HL-60 (cell line): ENCODE results near the gene IBA57.

ENCODE experiments used
- CTCF ChIP-seq: IDR thresholded peaks from one replicate; pipeline ENCODE4 v1.5.1; 2011; ENCODE audit warnings: low read length, control low read depth, inconsistent platforms; ENCODE audit not compliant: insufficient read depth
- GABPA ChIP-seq: IDR thresholded peaks from 2 replicates; pipeline ENCODE4 v1.6.1; 2012; ENCODE audit warnings: low read depth
- POLR2AphosphoS5 ChIP-seq: IDR thresholded peaks from 2 replicates; pipeline ENCODE4 v1.6.1; 2012; ENCODE audit warnings: low read depth
- REST ChIP-seq: IDR thresholded peaks from 2 replicates; pipeline ENCODE4 v1.6.1; 2012; ENCODE audit warnings: low read depth; ENCODE audit not compliant: insufficient replicate concordance
- SPI1 ChIP-seq: IDR thresholded peaks from 2 replicates; pipeline ENCODE4 v1.6.1; 2012; ENCODE audit warnings: low read depth, mild to moderate bottlenecking, borderline replicate concordance

GRCh38 chr1:228207381-228207810 lies 41.8 kb downstream of the IBA57 start:
- TF ChIP-seq CTCF (no peak), REST (no peak), POLR2AphosphoS5 (no peak), GABPA (no peak), SPI1 (no peak)
